ENCODE data around the gene ACAP3. TPM values are rescaled to one million over a fixed set of nuclear protein-coding genes. Genes with fewer than 3 reads are reported as not detected.

Gene ACAP3, protein sequence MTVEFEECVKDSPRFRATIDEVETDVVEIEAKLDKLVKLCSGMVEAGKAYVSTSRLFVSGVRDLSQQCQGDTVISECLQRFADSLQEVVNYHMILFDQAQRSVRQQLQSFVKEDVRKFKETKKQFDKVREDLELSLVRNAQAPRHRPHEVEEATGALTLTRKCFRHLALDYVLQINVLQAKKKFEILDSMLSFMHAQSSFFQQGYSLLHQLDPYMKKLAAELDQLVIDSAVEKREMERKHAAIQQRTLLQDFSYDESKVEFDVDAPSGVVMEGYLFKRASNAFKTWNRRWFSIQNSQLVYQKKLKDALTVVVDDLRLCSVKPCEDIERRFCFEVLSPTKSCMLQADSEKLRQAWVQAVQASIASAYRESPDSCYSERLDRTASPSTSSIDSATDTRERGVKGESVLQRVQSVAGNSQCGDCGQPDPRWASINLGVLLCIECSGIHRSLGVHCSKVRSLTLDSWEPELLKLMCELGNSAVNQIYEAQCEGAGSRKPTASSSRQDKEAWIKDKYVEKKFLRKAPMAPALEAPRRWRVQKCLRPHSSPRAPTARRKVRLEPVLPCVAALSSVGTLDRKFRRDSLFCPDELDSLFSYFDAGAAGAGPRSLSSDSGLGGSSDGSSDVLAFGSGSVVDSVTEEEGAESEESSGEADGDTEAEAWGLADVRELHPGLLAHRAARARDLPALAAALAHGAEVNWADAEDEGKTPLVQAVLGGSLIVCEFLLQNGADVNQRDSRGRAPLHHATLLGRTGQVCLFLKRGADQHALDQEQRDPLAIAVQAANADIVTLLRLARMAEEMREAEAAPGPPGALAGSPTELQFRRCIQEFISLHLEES
- polyA plus RNA-seq (2012; ENCODE audit: low read depth, missing spikeins), result 16.1 TPM

- TF ChIP-seq POU2F2 (IDR thresholded peaks at IDR 0.05; ENCODE audit: low read depth, low read length) (no peak), SPI1 (IDR thresholded peaks at IDR 0.05; ENCODE audit: low read depth, low read length) (no peak), POLR2A (IDR thresholded peaks at IDR 0.05; ENCODE audit: low read depth, low read length) (no peak), TAF1 (IDR thresholded peaks at IDR 0.05; ENCODE audit: low read depth, low read length) (no peak), PAX5 (IDR thresholded peaks at IDR 0.05; ENCODE audit: insufficient read depth, low read length, severe bottlenecking) (peak; percentile 72), POLR2AphosphoS5 (IDR thresholded peaks at IDR 0.05; ENCODE audit: low read depth, low read length) (no peak; the same call in 1 of the 2 replicates)
- FAIRE-seq, result peak; percentile 99
- DNase-seq (ENCODE audit: insufficient read length, low spot score), result peak; percentile 99
Measured at GRCh38 chr1:1307923-1308755, at the start of gene ACAP3, which contains the start of gene PUSL1. TSS of gene ACAP3 (minus strand) at chr1:1307930. CDS start at chr1:1307815, 115 bp downstream. TSS of gene PUSL1 (plus strand) at chr1:1308597. CDS start at chr1:1308644, 47 bp downstream.

GRCh38 chr1:1356796-1357401 lies 49.2 kb upstream of the ACAP3 start:
- FAIRE-seq, result no peak
- DNase-seq (ENCODE audit: insufficient read length, low spot score), result no peak
- TF ChIP-seq TAF1 (IDR thresholded peaks at IDR 0.05; ENCODE audit: low read depth, low read length) (no peak), SPI1 (IDR thresholded peaks at IDR 0.05; ENCODE audit: low read depth, low read length) (no peak), POU2F2 (IDR thresholded peaks at IDR 0.05; ENCODE audit: low read depth, low read length) (no peak), POLR2AphosphoS5 (IDR thresholded peaks at IDR 0.05; ENCODE audit: low read depth, low read length) (no peak), PAX5 (IDR thresholded peaks at IDR 0.05; ENCODE audit: insufficient read depth, low read length, severe bottlenecking) (no peak), POLR2A (IDR thresholded peaks at IDR 0.05; ENCODE audit: low read depth, low read length) (no peak)

GRCh38 chr1:1356166-1356795 lies 48.6 kb upstream of the ACAP3 start:
- FAIRE-seq (no peak), DNase-seq (ENCODE audit: insufficient read length, low spot score) (no peak)
- TF ChIP-seq POLR2A (IDR thresholded peaks at IDR 0.05; ENCODE audit: low read depth, low read length) (no peak), PAX5 (IDR thresholded peaks at IDR 0.05; ENCODE audit: insufficient read depth, low read length, severe bottlenecking) (no peak), POLR2AphosphoS5 (IDR thresholded peaks at IDR 0.05; ENCODE audit: low read depth, low read length) (no peak), POU2F2 (IDR thresholded peaks at IDR 0.05; ENCODE audit: low read depth, low read length) (no peak), TAF1 (IDR thresholded peaks at IDR 0.05; ENCODE audit: low read depth, low read length) (no peak), SPI1 (IDR thresholded peaks at IDR 0.05; ENCODE audit: low read depth, low read length) (no peak)

GRCh38 chr1:1355416-1355815 lies 47.7 kb upstream of the ACAP3 start:
- TF ChIP-seq SPI1 (IDR thresholded peaks at IDR 0.05; ENCODE audit: low read depth, low read length) (no peak), POU2F2 (IDR thresholded peaks at IDR 0.05; ENCODE audit: low read depth, low read length) (no peak)
- no peak for DNase-seq (ENCODE audit: insufficient read length, low spot score)
- FAIRE-seq, result no peak

- FAIRE-seq, result no peak
- no peak for TF ChIP-seq PAX5 (IDR thresholded peaks at IDR 0.05; ENCODE audit: insufficient read depth, low read length, severe bottlenecking)
- no peak for TF ChIP-seq TAF1 (IDR thresholded peaks at IDR 0.05; ENCODE audit: low read depth, low read length)
- no peak for TF ChIP-seq POU2F2 (IDR thresholded peaks at IDR 0.05; ENCODE audit: low read depth, low read length)
- TF ChIP-seq POLR2AphosphoS5 (IDR thresholded peaks at IDR 0.05; ENCODE audit: low read depth, low read length), result no peak
- TF ChIP-seq SPI1 (IDR thresholded peaks at IDR 0.05; ENCODE audit: low read depth, low read length), result no peak
- TF ChIP-seq POLR2A (IDR thresholded peaks at IDR 0.05; ENCODE audit: low read depth, low read length), result no peak
Measured at GRCh38 chr1:1354271-1355247, 46.8 kb upstream of the ACAP3 start.

GRCh38 chr1:1353389-1354151 lies 45.8 kb upstream of the ACAP3 start:
- FAIRE-seq (no peak), DNase-seq (ENCODE audit: insufficient read length, low spot score) (no peak)
- TF ChIP-seq POLR2AphosphoS5 (IDR thresholded peaks at IDR 0.05; ENCODE audit: low read depth, low read length), result no peak

More at GRCh38 chr1:1354271-1355247, 46.8 kb upstream of the ACAP3 start:
- no peak for DNase-seq (ENCODE audit: insufficient read length, low spot score)

GRCh38 chr1:1352786-1353388 lies 45.2 kb upstream of the ACAP3 start:
- TF ChIP-seq SPI1 (IDR thresholded peaks at IDR 0.05; ENCODE audit: low read depth, low read length) (no peak), POLR2AphosphoS5 (IDR thresholded peaks at IDR 0.05; ENCODE audit: low read depth, low read length) (no peak), POLR2A (IDR thresholded peaks at IDR 0.05; ENCODE audit: low read depth, low read length) (no peak), PAX5 (IDR thresholded peaks at IDR 0.05; ENCODE audit: insufficient read depth, low read length, severe bottlenecking) (no peak), POU2F2 (IDR thresholded peaks at IDR 0.05; ENCODE audit: low read depth, low read length) (no peak), TAF1 (IDR thresholded peaks at IDR 0.05; ENCODE audit: low read depth, low read length) (no peak)
- no peak for FAIRE-seq
- DNase-seq (ENCODE audit: insufficient read length, low spot score), result no peak
